Measurements from ENCODE around the gene ADAMTS9. TPM values are rescaled to one million over a fixed set of nuclear protein-coding genes. Genes with fewer than 3 reads are reported as not detected.
A peak's percentile ranks its signal among the peaks of the same experiment; 100 is the strongest.

Gene ADAMTS9
- total and polyA plus RNA-seq, 9 of the 15 experiments (the other 6 are each of a cell fraction or from before 2014, with no cell fraction given): 0.05 to 0.32 (median 0.13) TPM; not detected in 2

DNA sequence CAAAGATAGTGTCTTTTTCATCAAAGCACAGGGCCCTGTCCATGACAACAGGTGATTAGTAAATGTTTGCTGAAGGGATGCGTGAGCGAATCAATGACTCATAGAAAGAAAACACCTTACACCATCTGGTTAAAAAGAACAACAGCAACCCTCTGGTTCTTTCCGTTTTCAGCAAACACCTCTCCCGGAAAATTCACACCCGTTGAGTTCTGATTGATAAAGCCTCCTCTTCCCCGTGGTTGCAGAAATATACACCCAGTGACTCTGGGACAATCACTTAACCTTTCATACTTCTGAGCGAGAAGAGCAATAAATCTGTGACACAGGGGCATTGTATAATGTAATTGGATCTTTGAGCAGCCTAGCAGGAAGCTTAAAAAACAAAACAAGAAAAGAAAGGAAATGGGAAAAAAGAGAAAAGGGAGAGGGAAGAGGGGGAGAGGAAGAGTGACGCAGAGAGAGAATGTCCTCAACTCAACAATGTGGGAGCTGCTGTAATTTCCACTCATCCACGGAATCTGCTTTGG lies 37.6 kb downstream of the ADAMTS9 start:
- no peak overlapping the region for H3K9ac ChIP-seq (ENCODE audit: insufficient read depth in 1 of 2, low read depth in 2 of 2, low read length in 2 of 2)
- H3K36me3 ChIP-seq (ENCODE audit: control insufficient read depth, insufficient read depth, low read length): no peaks in the 10 kb centered on the region
- no peak overlapping the region for H3K4me3 ChIP-seq
- DNase-seq (ENCODE audit: extremely low read depth in 1 of 4, low spot score in 3 of 4) (no peak), FAIRE-seq (no peak), ATAC-seq (no peak)
- intact Hi-C loops (cut with micrococcal nuclease) (no loop called here), in situ Hi-C loops (cut with MboI) (no loop called here)
- no peak for TF ChIP-seq MEF2A (IDR thresholded peaks at IDR 0.05; ENCODE audit: control insufficient read depth, low read depth, low read length)
- no peaks in the 10 kb centered on the region for H3K9me3 ChIP-seq (replicated peaks; ENCODE audit: control insufficient read depth, insufficient read depth, low read depth, low read length)
- no peaks in the 10 kb centered on the region for H3K79me2 ChIP-seq (ENCODE audit: control insufficient read depth, insufficient read depth, low read length)
- H2AFZ ChIP-seq (ENCODE audit: low read depth, low read length): no peak overlapping the region
- H4K20me1 ChIP-seq (replicated peaks; ENCODE audit: control insufficient read depth, insufficient read depth, low read length): no peaks in the 10 kb centered on the region
- no peaks in the 10 kb centered on the region; a peak in 1 of 5 replicates for H3K27me3 ChIP-seq (ENCODE audit: control insufficient read depth in 2 of 2, insufficient read depth in 2 of 2, low read length in 2 of 2)
- H3K4me1 ChIP-seq (replicated peaks in 1 of 2; ENCODE audit: control insufficient read depth in 2 of 2, insufficient read depth in 2 of 2, low read length in 2 of 2): no peaks in the 10 kb centered on the region
- no peak overlapping the region for H3K27ac ChIP-seq (ENCODE audit: extremely low read depth, low read depth, low read length)
- POLR2A ChIA-PET: no interaction called here
- BruUV-seq (replicated peaks): no TSS peak
- CTCF ChIA-PET (ENCODE audit: low intra/inter-chr PET ratio): no interaction called here
- no peak overlapping the region for H3K4me2 ChIP-seq (ENCODE audit: insufficient read depth, low read length)
- 1% methylated on average over 9 of the region's 9 CpGs for WGBS (ENCODE audit: insufficient coverage, low coverage, missing lambda C conversion rate)
- no peaks in the 10 kb centered on the region for H3K9me1 ChIP-seq (ENCODE audit: control insufficient read depth, insufficient read depth, low read length)

DNA sequence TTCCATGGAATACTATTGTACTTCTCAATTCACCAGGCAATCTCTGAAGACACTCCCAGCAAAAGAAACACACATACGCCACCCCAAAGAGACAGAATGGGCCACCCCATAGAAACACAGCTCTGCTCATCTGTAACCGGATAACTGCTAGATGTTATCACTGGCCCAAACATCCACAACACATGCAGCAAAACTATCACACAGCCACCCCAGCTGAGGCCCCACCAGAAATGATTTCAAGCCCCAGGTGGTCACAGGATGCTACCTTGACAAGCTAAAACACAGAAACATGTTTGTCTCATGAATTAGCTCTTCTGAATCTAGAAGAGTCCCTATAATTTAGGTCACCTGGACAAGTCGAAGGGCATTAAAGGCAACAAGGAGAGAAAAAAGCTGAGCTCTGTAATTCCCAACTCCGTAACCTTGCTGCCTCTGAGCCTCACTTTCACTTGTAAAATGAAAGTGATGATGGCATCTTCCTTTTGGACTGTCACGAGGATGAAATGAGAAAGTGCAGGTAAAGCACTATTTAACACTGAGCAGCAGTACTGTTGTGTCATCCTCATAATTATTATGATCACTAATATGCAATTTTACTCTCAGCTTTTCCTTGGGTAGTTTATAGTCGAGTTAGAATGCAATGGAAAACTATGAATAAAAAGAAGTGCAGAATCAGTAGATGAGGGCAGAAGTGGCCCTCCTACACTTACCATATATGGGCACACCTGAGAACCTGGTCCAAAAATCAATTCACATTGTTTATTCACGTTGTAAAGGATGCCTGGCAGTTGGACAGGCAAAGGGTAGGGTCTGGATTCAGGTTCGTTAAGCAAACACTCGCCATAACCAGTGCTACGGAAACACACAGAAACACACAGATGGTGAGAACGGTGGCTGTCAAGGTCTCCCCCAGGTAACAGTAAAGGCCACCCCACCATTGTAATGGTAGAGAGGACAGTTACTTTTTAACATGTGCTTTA lies 38.6 kb downstream of the ADAMTS9 start:
- no peaks in the 10 kb centered on the region for H4K20me1 ChIP-seq (replicated peaks; ENCODE audit: control insufficient read depth, insufficient read depth, low read length)
- no peak overlapping the region for H2AFZ ChIP-seq (ENCODE audit: low read depth, low read length)
- no peaks in the 10 kb centered on the region for H3K79me2 ChIP-seq (ENCODE audit: control insufficient read depth, insufficient read depth, low read length)
- H3K4me1 ChIP-seq (replicated peaks in 1 of 2; ENCODE audit: control insufficient read depth in 2 of 2, insufficient read depth in 2 of 2, low read length in 2 of 2): no peaks in the 10 kb centered on the region
- no peak overlapping the region for H3K4me2 ChIP-seq (ENCODE audit: insufficient read depth, low read length)
- ATAC-seq (no peak), DNase-seq (ENCODE audit: extremely low read depth in 1 of 4, low spot score in 3 of 4) (no peak), FAIRE-seq (no peak)
- ChIA-PET CTCF (ENCODE audit: low intra/inter-chr PET ratio) (no interaction called here), POLR2A (no interaction called here)
- H3K27me3 ChIP-seq (ENCODE audit: control insufficient read depth in 2 of 2, insufficient read depth in 2 of 2, low read length in 2 of 2): no peaks in the 10 kb centered on the region; a peak in 1 of 5 replicates
- BruUV-seq (replicated peaks): no TSS peak
- in situ Hi-C loops (cut with MboI): no loop called here
- no peaks in the 10 kb centered on the region for H3K36me3 ChIP-seq (ENCODE audit: control insufficient read depth, insufficient read depth, low read length)
- no peak overlapping the region for H3K4me3 ChIP-seq
- no peaks in the 10 kb centered on the region for H3K9me3 ChIP-seq (replicated peaks; ENCODE audit: control insufficient read depth, insufficient read depth, low read depth, low read length)
- intact Hi-C loops (cut with micrococcal nuclease): no loop called here
- H3K9me1 ChIP-seq (ENCODE audit: control insufficient read depth, insufficient read depth, low read length): no peaks in the 10 kb centered on the region
- no peak for TF ChIP-seq CHD4 (IDR thresholded peaks at IDR 0.05; ENCODE audit: insufficient read depth, insufficient replicate concordance, low read depth, low read length, poor library complexity, severe bottlenecking)
- no peak for TF ChIP-seq SP1 (CRISPR knock-in tag; IDR thresholded peaks at IDR 0.05)
- TF ChIP-seq, protein P1, sequence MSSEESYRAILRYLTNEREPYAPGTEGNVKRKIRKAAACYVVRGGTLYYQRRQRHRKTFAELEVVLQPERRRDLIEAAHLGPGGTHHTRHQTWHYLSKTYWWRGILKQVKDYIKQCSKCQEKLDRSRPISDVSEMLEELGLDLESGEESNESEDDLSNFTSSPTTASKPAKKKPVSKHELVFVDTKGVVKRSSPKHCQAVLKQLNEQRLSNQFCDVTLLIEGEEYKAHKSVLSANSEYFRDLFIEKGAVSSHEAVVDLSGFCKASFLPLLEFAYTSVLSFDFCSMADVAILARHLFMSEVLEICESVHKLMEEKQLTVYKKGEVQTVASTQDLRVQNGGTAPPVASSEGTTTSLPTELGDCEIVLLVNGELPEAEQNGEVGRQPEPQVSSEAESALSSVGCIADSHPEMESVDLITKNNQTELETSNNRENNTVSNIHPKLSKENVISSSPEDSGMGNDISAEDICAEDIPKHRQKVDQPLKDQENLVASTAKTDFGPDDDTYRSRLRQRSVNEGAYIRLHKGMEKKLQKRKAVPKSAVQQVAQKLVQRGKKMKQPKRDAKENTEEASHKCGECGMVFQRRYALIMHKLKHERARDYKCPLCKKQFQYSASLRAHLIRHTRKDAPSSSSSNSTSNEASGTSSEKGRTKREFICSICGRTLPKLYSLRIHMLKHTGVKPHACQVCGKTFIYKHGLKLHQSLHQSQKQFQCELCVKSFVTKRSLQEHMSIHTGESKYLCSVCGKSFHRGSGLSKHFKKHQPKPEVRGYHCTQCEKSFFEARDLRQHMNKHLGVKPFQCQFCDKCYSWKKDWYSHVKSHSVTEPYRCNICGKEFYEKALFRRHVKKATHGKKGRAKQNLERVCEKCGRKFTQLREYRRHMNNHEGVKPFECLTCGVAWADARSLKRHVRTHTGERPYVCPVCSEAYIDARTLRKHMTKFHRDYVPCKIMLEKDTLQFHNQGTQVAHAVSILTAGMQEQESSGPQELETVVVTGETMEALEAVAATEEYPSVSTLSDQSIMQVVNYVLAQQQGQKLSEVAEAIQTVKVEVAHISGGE (CRISPR knock-in tag; IDR thresholded peaks at IDR 0.05): peak in 1 of 3 experiments; percentile 56; a peak in 2 of 6 replicates
- under 1% methylated on average over 8 of the region's 11 CpGs for WGBS (ENCODE audit: insufficient coverage, low coverage, missing lambda C conversion rate)
- no peak overlapping the region for H3K9ac ChIP-seq (ENCODE audit: insufficient read depth in 1 of 2, low read depth in 2 of 2, low read length in 2 of 2)
- H3K27ac ChIP-seq (ENCODE audit: extremely low read depth, low read depth, low read length): no peak overlapping the region

All from K562 (cell line).